A549 (cell line): ENCODE data around the gene CPPED1. TPM values are rescaled to one million over a fixed set of nuclear protein-coding genes. Genes with fewer than 3 reads are reported as not detected.

Source experiments
- ATAC-seq, 2 experiments: fragments of 200-7000 bp in 1 of 2; fragments of >200 bp in 1 of 2; cut with Nextera tagmentation in 1 of 2; cut with Tn5 transposase in 1 of 2; 3 replicates each; pipeline versions ENCODE4 v1.8.0 to v1.9.1; 2018 to 2020; ENCODE audit warnings: mild to moderate bottlenecking in 1 of 2, moderate library complexity in 1 of 2
- CTCF ChIA-PET: fragments of 300-600 bp; sonication (Branson Sonifier 250); formaldehyde crosslinking; extraction: SDS; loops from one replicate; lab custom pipeline; 2021; ENCODE audit warnings: antibody characterized with exemption, inconsistent platforms; lab: Yijun Ruan, JAX
- POLR2A ChIA-PET: fragments of 350-600 bp; formaldehyde crosslinking; extraction: SDS; loops from one replicate; lab custom pipeline; 2021; ENCODE audit warnings: antibody characterized with exemption, inconsistent platforms; lab: Yijun Ruan, JAX
- DNase-seq, 2 experiments: peaks; one replicate each; pipeline versions ENCODE4 v3.0.0 to v3.0.0-alpha.2; 2011 to 2016; ENCODE audit warnings: low read depth in 1 of 2, low spot score in 1 of 2
- FAIRE-seq: peaks from 2 replicates; lab custom pipeline; 2011; peaks lifted over from hg19 to GRCh38; lab: Jason Lieb, UNC
- H3K27ac ChIP-seq, 2 experiments: fragments of >200 bp; sonication (Bioruptor Twin); formaldehyde crosslinking; 3 replicates each; pipeline ENCODE4 v1.5.1; 2016 to 2017
- H3K4me1 ChIP-seq: fragments of >200 bp; sonication (Bioruptor Twin); formaldehyde crosslinking; 3 replicates; pipeline ENCODE4 v1.6.1; 2016
- H3K4me2 ChIP-seq: fragments of >200 bp; sonication (Bioruptor Twin); formaldehyde crosslinking; 3 replicates; pipeline ENCODE4 v1.6.1; 2016
- H3K4me3 ChIP-seq: fragments of >200 bp; sonication (Bioruptor Twin); formaldehyde crosslinking; 3 replicates; pipeline ENCODE4 v1.5.1; 2016
- H3K9me3 ChIP-seq: fragments of >200 bp; sonication (Bioruptor Twin); formaldehyde crosslinking; 3 replicates; pipeline ENCODE4 v1.6.1; 2016
- CBX8 ChIP-seq: fragments of 200-600 bp; sonication (generic); IDR thresholded peaks from 2 replicates; pipeline ENCODE4 v1.6.1; 2016
- CEBPB ChIP-seq, 2 experiments: fragments of >200 bp in 1 of 2; sonication (Bioruptor Twin) in 1 of 2; formaldehyde crosslinking in 1 of 2; IDR thresholded peaks; 2 replicates each; pipeline ENCODE4 v1.6.1; 2012 to 2016
- CHD4 ChIP-seq: fragments of 200-600 bp; sonication (generic); IDR thresholded peaks from 2 replicates; pipeline ENCODE4 v1.6.1; 2016; ENCODE audit warnings: antibody characterized with exemption, mild to moderate bottlenecking, borderline replicate concordance
- EHMT2 ChIP-seq: fragments of 200-600 bp; sonication (generic); IDR thresholded peaks from 2 replicates; pipeline ENCODE4 v1.6.1; 2016; ENCODE audit warnings: antibody characterized with exemption, low read depth, mild to moderate bottlenecking, moderate library complexity
- FOSB ChIP-seq: fragments of 250-450 bp; sonication (Bioruptor Pico); IDR thresholded peaks from 2 replicates; pipeline ENCODE4 v1.5.0; 2020; ENCODE audit warnings: mild to moderate bottlenecking, moderate library complexity
- GATA3 ChIP-seq: IDR thresholded peaks from 2 replicates; pipeline ENCODE4 v1.6.1; 2012; ENCODE audit warnings: borderline replicate concordance
- HOXB13 ChIP-seq: fragments of 250-450 bp; sonication (Bioruptor Pico); IDR thresholded peaks from 2 replicates; pipeline ENCODE4 v1.5.0; 2020; ENCODE audit warnings: low read depth, mild to moderate bottlenecking, moderate library complexity
- JUN ChIP-seq, 2 experiments: fragments of >200 bp; sonication (Bioruptor Twin); formaldehyde crosslinking; IDR thresholded peaks; 2 replicates in 1 of 2; 3 replicates in 1 of 2; pipeline ENCODE4 v1.6.1; 2016 to 2017
- KDM1A ChIP-seq: fragments of 200-600 bp; sonication (generic); IDR thresholded peaks from 2 replicates; pipeline ENCODE4 v1.6.1; 2016; ENCODE audit warnings: low read depth, mild to moderate bottlenecking
- NFE2L2 ChIP-seq: fragments of 150-350 bp; conservative IDR thresholded peaks from 2 replicates; pipeline ENCODE4 v1.6.1; 2014; ENCODE audit warnings: low read length
- NPAS2 ChIP-seq: fragments of 250-450 bp; sonication (Bioruptor Pico); IDR thresholded peaks from 2 replicates; pipeline ENCODE4 v1.8.0; 2022; ENCODE audit warnings: mild to moderate bottlenecking, moderate library complexity, borderline replicate concordance
- PBX3 ChIP-seq: IDR thresholded peaks from 2 replicates; pipeline ENCODE4 v1.6.1; 2012
- RFX5 ChIP-seq: fragments of 450-650 bp; IDR thresholded peaks from 2 replicates; pipeline ENCODE4 v1.7.1; 2014; ENCODE audit warnings: antibody characterized with exemption, mild to moderate bottlenecking, moderate library complexity
- SREBF2 ChIP-seq: fragments of 450-650 bp; IDR thresholded peaks from 2 replicates; pipeline ENCODE4 v1.6.1; 2014; ENCODE audit warnings: mild to moderate bottlenecking, moderate library complexity
- TFCP2L1 ChIP-seq: fragments of 250-450 bp; sonication (Bioruptor Pico); IDR thresholded peaks from 2 replicates; pipeline ENCODE4 v1.5.0; 2021; ENCODE audit warnings: mild to moderate bottlenecking
- TP53 ChIP-seq: fragments of 250-450 bp; sonication (Bioruptor Pico); IDR thresholded peaks from 2 replicates; pipeline ENCODE4 v1.5.0; 2021; ENCODE audit warnings: mild to moderate bottlenecking, moderate library complexity
- WGBS: methylation state at CpG from one replicate; pipeline ENCODE4 v1.1.6; 2017; ENCODE audit errors: missing lambda C conversion rate; 5-methylcytosine and 5-hydroxymethylcytosine counted together
- polyA plus RNA-seq, 4 experiments: library from polyadenylated mRNA; depleted of rRNA in 3 of 4; stranded (reverse); fragments of >200 nt; fragmentation: RNase III in 1 of 4; extraction: RNeasy Plus Mini Kit Qiagen cat#74134 plus additional on column Dnase treatment in 1 of 4; gene quantifications; 2 replicates in 3 of 4; 3 replicates in 1 of 4; pipeline ENCODE4 v1.2.3, GENCODE V29; 2011 to 2017
- TF ChIP-seq, protein P1 (sequence below): fragments of 150-350 bp; IDR thresholded peaks from 2 replicates; pipeline ENCODE4 v1.6.1; 2014; ENCODE audit warnings: low read depth, mild to moderate bottlenecking, low read length

The CPPED1 gene
- polyA plus RNA-seq, 2 of the 4 experiments (the other 2 are of a cell fraction), result 16.1 to 30.5 TPM

DNA sequence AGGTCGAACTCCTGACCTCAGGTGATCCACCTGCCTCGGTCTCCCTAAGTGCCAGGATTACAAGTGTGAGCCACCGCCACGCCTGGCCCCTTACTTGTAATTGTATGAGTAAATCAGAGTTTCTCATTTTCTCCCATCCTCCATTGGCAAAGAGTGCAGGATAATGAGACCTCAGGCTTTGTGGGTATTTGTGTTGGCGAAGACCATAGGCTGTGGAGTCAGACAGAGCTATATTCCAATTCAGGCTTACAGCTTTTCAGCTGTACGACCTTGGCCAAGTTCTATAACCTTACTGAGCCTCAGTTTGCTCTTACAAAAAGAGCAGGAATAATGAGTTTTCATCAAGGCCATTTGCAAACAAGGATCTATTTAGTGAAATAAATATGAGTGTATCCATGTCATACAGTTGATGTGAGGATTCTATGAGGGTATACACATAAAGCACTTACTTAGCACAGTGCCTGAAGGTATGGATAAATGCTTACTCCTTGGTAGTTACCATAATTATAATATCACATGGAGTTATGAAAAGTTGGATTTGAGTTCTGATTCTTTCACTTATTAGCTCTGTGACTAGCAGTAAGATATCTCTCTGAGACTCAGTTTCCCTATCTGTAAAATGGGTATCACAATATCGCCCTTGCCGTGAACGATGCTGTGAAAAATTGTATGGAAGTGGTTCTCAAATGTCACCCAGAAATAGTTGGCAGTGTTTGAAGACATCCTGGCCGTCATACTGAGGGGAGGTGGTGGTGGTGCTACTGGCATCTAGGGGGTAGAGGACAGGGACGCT, 25.6 kb upstream of the CPPED1 start (continued):
- TF ChIP-seq, protein P1, sequence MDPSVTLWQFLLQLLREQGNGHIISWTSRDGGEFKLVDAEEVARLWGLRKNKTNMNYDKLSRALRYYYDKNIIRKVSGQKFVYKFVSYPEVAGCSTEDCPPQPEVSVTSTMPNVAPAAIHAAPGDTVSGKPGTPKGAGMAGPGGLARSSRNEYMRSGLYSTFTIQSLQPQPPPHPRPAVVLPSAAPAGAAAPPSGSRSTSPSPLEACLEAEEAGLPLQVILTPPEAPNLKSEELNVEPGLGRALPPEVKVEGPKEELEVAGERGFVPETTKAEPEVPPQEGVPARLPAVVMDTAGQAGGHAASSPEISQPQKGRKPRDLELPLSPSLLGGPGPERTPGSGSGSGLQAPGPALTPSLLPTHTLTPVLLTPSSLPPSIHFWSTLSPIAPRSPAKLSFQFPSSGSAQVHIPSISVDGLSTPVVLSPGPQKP, result no peak
- TF ChIP-seq RFX5 (no peak), GATA3 (no peak)
- TF ChIP-seq, all 56 proteins: peak for 0

- POLR2A ChIA-PET, result no interaction called here
- FAIRE-seq (no peak), ATAC-seq (no peak), DNase-seq (no peak)
- Histone ChIP-seq H3K4me3 (no peak overlapping the region), H3K27ac (no peak overlapping the region)
- TF ChIP-seq CEBPB (IDR thresholded peaks at IDR 0.05) (no peak), NPAS2 (CRISPR knock-in tag) (no peak), NFE2L2 (no peak), JUN (IDR thresholded peaks at IDR 0.05) (no peak), CBX8 (no peak), EHMT2 (no peak), TP53 (CRISPR knock-in tag) (no peak), KDM1A (no peak), CHD4 (no peak)
- TF ChIP-seq, protein P1, result no peak
- TF ChIP-seq, all 56 proteins: peak for 0
- Histone ChIP-seq H3K9me3 (no peaks in the 10 kb centered on the region), H3K4me1 (no peaks in the 10 kb centered on the region), H3K4me2 (no peak overlapping the region)
- CTCF ChIA-PET, result interaction anchor here (0.6 kb wide), 1 partner anchor 134 kb away, joined by 4 read pairs; no protein-coding TSS in a partner anchor
Measured at GRCh38 chr16:12828206-12828605, 24.5 kb upstream of the CPPED1 start.

DNA sequence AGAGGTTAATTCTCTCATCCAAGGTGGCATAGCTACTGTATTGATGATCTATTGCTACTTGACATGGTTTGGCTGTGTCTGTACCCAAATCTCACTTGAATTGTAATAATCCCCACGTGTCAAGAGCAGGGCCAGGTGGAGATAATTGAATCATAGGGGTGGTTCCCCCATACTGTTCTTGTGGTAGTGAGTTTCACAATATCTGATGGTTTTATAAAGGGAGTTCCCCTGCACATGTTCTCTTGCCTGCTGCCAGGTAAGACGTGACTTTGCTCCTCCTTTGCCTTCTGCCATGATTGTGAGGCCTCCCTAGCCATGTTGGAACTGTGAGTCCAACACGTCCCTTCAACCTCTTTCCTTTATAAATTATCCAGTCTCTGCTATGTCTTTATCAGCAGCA, 22.9 kb upstream of the CPPED1 start:
- no peak for ATAC-seq
- no peak for FAIRE-seq
- Histone ChIP-seq H3K27ac (no peak overlapping the region), H3K4me2 (no peak overlapping the region), H3K9me3 (no peaks in the 10 kb centered on the region), H3K4me1 (no peaks in the 10 kb centered on the region), H3K4me3 (no peak overlapping the region)
- no peak for TF ChIP-seq PBX3
- TF ChIP-seq HOXB13 (CRISPR knock-in tag), result no peak
- no peak for TF ChIP-seq FOSB (CRISPR knock-in tag)
- no peak for TF ChIP-seq TFCP2L1 (CRISPR knock-in tag)
- no peak for TF ChIP-seq SREBF2
- no peak for TF ChIP-seq TP53 (CRISPR knock-in tag)
- ChIA-PET POLR2A (no interaction called here), CTCF (no interaction called here)
- DNase-seq, result no peak
- 50% methylated on average over 3 of the region's 3 CpGs for WGBS
